B cell (primary cell): ENCODE measurements around the gene LVRN. TPM values are rescaled to one million over a fixed set of nuclear protein-coding genes. Genes with fewer than 3 reads are reported as not detected.
"Not testable (repeated sequence)": the region's sequence is repeated elsewhere in the genome, so short reads cannot be mapped to it uniquely, and the experiment has no call there.

Source experiments
- ATAC-seq: fragments of 200-7000 bp; cut with Tn5 transposase; one replicate; pipeline ENCODE4 v1.10.0; 2021; ENCODE audit warnings: low read depth, mild to moderate bottlenecking, moderate number of reproducible peaks, moderate library complexity
- CTCF ChIA-PET: fragments of 350-600 bp; sonication (Branson Sonifier 250); formaldehyde crosslinking; loops from one replicate; lab custom pipeline; 2021; ENCODE audit warnings: antibody characterized with exemption, inconsistent platforms; lab: Charles Lee
- POLR2A ChIA-PET: fragments of 350-600 bp; sonication (Branson Sonifier 250); formaldehyde crosslinking; loops from one replicate; lab custom pipeline; 2021; ENCODE audit warnings: antibody characterized with exemption; lab: Charles Lee
- DNase-seq: peaks from one replicate; pipeline ENCODE4 v3.0.0; 2013
- H2AFZ ChIP-seq: 2 replicates; pipeline ENCODE4 v1.6.1; 2012; ENCODE audit warnings: mild to moderate bottlenecking, low read depth, low read length; ENCODE audit not compliant: insufficient read depth, poor library complexity, severe bottlenecking
- H3K27ac ChIP-seq, 2 donors: 1 replicate in 1 of 2; 2 replicates in 1 of 2; pipeline ENCODE4 v1.5.1; 2012 to 2013; ENCODE audit warnings: low read length in 2 of 2, mild to moderate bottlenecking in 2 of 2, moderate library complexity in 1 of 2
- H3K27me3 ChIP-seq, 4 experiments: fragments of 200-600 bp in 1 of 4; sonication (generic) in 1 of 4; replicated peaks in 1 of 4; 1 replicate in 2 of 4; 2 replicates in 2 of 4; pipeline versions ENCODE4 v1.6.1 to v1.7.0; 2013 to 2016; ENCODE audit warnings: low read length in 3 of 4, mild to moderate bottlenecking in 2 of 4, mixed read lengths in 1 of 4, moderate library complexity in 1 of 4; ENCODE audit not compliant: insufficient read depth in 4 of 4, control insufficient read depth in 3 of 4; ENCODE audit errors: control extremely low read depth in 1 of 4
- H3K36me3 ChIP-seq, 2 experiments: replicated peaks in 1 of 2; 1 replicate in 1 of 2; 2 replicates in 1 of 2; pipeline versions ENCODE4 v1.6.1 to v1.7.1; 2013; ENCODE audit warnings: low read length in 1 of 2; ENCODE audit not compliant: insufficient read depth in 2 of 2, control insufficient read depth in 1 of 2; ENCODE audit errors: control extremely low read depth in 1 of 2, extremely low read depth in 1 of 2
- H3K4me1 ChIP-seq, 2 donors: fragments of 200-600 bp in 1 of 2; sonication (generic) in 1 of 2; 1 replicate in 1 of 2; 2 replicates in 1 of 2; pipeline versions ENCODE4 v1.5.1 to v1.6.1; 2013 to 2017; ENCODE audit warnings: low read length in 2 of 2; ENCODE audit not compliant: control insufficient read depth in 2 of 2, insufficient read depth in 2 of 2
- H3K4me2 ChIP-seq: replicated peaks from 2 replicates; pipeline ENCODE3; 2012; ENCODE audit warnings: mild to moderate bottlenecking, low read depth, low read length; ENCODE audit not compliant: poor library complexity, severe bottlenecking
- H3K4me3 ChIP-seq, 5 experiments: fragments of 200-600 bp in 1 of 5; sonication (generic) in 1 of 5; 1 replicate in 3 of 5; 2 replicates in 2 of 5; pipeline versions ENCODE4 v1.5.1 to v1.7.0; 2011 to 2016; ENCODE audit warnings: low read length in 4 of 5, mild to moderate bottlenecking in 4 of 5, low read depth in 2 of 5, control low read depth in 1 of 5, moderate library complexity in 1 of 5; ENCODE audit not compliant: insufficient read depth in 1 of 5; ENCODE audit errors: control extremely low read depth in 1 of 5, extremely low read depth in 1 of 5
- H3K79me2 ChIP-seq: fragments of 200-600 bp; sonication (generic); one replicate; pipeline ENCODE4 v1.6.0; 2016; ENCODE audit warnings: low read length; ENCODE audit not compliant: control insufficient read depth, insufficient read depth
- H3K9ac ChIP-seq: fragments of 200-600 bp; sonication (generic); 2 replicates; pipeline ENCODE4 v1.6.1; 2017; ENCODE audit warnings: mild to moderate bottlenecking, low read length, moderate library complexity
- H3K9me3 ChIP-seq, 3 donors: one replicate each; pipeline versions ENCODE4 v1.6.1 to v1.7.1; 2013; ENCODE audit warnings: low read length in 2 of 3; ENCODE audit not compliant: control insufficient read depth in 2 of 3, insufficient read depth in 1 of 3; ENCODE audit errors: control extremely low read depth in 1 of 3
- H4K20me1 ChIP-seq: 2 replicates; pipeline ENCODE4 v1.6.0; 2012; ENCODE audit warnings: mild to moderate bottlenecking, low read length; ENCODE audit not compliant: insufficient read depth, control insufficient read depth, poor library complexity, severe bottlenecking
- H3K27ac Mint-ChIP-seq: one replicate; pipeline ENCODE4 v1.8.0; 2021; ENCODE audit warnings: mixed read lengths
- H3K27me3 Mint-ChIP-seq: one replicate; pipeline ENCODE4 v1.8.0; 2021; ENCODE audit warnings: mixed read lengths
- H3K4me1 Mint-ChIP-seq: one replicate; pipeline ENCODE4 v1.8.0; 2021; ENCODE audit warnings: mixed read lengths
- H3K4me3 Mint-ChIP-seq: one replicate; pipeline ENCODE4 v1.8.0; 2021; ENCODE audit warnings: mixed read lengths
- H3K9me3 Mint-ChIP-seq: one replicate; pipeline ENCODE4 v1.8.0; 2022; ENCODE audit warnings: mixed read lengths; ENCODE audit not compliant: insufficient read depth
- EZH2 ChIP-seq: IDR thresholded peaks from 2 replicates; pipeline ENCODE4 v1.6.1; 2012; ENCODE audit warnings: borderline replicate concordance, low read depth, mild to moderate bottlenecking, moderate library complexity, low read length; ENCODE audit not compliant: insufficient read depth, poor library complexity, severe bottlenecking
- WGBS: methylation state at CpG from one replicate; pipeline ENCODE4 v1.1.5; 2013; ENCODE audit warnings: missing lambda C conversion rate; ENCODE audit not compliant: insufficient coverage; 5-methylcytosine and 5-hydroxymethylcytosine counted together
- intact Hi-C: fragments of 100-400 bp; cut with micrococcal nuclease; formaldehyde crosslinking; loops from one replicate; pipeline ENCODE4 v1.10.0; 2022
- polyA minus RNA-seq: library from RNA; depleted of rRNA, polyadenylated mRNA; stranded (reverse); fragments of >200 nt; gene quantifications from 2 replicates; pipeline ENCODE4 v1.2.3, GENCODE V29; 2012
- polyA plus RNA-seq: library from polyadenylated mRNA; depleted of rRNA; stranded (reverse); fragments of >200 nt; gene quantifications from 2 replicates; pipeline ENCODE4 v1.2.3, GENCODE V29; 2012
- total RNA-seq, 2 donors: library from RNA; stranded (reverse); fragments of 120-200 nt in 1 of 2; gene quantifications; 1 replicate in 1 of 2; 2 replicates in 1 of 2; pipeline versions ENCODE4 v1.2.3 to v1.2.4, GENCODE V29; 2013 to 2022
- TF ChIP-seq, protein P1 (sequence below): fragments of 200-600 bp; IDR thresholded peaks from one replicate; pipeline ENCODE4 v1.8.0; 2022; ENCODE audit warnings: antibody characterized with exemption, mild to moderate bottlenecking

Gene LVRN, protein sequence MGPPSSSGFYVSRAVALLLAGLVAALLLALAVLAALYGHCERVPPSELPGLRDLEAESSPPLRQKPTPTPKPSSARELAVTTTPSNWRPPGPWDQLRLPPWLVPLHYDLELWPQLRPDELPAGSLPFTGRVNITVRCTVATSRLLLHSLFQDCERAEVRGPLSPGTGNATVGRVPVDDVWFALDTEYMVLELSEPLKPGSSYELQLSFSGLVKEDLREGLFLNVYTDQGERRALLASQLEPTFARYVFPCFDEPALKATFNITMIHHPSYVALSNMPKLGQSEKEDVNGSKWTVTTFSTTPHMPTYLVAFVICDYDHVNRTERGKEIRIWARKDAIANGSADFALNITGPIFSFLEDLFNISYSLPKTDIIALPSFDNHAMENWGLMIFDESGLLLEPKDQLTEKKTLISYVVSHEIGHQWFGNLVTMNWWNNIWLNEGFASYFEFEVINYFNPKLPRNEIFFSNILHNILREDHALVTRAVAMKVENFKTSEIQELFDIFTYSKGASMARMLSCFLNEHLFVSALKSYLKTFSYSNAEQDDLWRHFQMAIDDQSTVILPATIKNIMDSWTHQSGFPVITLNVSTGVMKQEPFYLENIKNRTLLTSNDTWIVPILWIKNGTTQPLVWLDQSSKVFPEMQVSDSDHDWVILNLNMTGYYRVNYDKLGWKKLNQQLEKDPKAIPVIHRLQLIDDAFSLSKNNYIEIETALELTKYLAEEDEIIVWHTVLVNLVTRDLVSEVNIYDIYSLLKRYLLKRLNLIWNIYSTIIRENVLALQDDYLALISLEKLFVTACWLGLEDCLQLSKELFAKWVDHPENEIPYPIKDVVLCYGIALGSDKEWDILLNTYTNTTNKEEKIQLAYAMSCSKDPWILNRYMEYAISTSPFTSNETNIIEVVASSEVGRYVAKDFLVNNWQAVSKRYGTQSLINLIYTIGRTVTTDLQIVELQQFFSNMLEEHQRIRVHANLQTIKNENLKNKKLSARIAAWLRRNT
- total RNA-seq, result not detected in 2 replicates
- total RNA-seq (2013), result 0.09 TPM
- 0.06 TPM in 1 of 2 replicates, not detected in the other for polyA plus RNA-seq
- polyA minus RNA-seq, result not detected in 2 replicates

GRCh38 chr5:115962239-115962564 is at the start of gene LVRN:
TSS of gene LVRN (plus strand) at chr5:115962475. CDS start at chr5:115962618, 143 bp downstream.
- ATAC-seq (no peak), DNase-seq (peak; percentile 35)
- Histone ChIP-seq H3K27me3 (peaks cover 0 to 52% (median 45%) of the 10 kb centered on the region in 4 experiments), H3K27ac (no peak within 1 kb of the TSS), H3K79me2 (no peaks in the 10 kb centered on the region), H3K4me1 (peaks cover 22% of the 10 kb centered on the region in 2 donors), H3K4me2 (peak within 1 kb of the TSS; percentile 67), H3K4me3 (peak within 1 kb of the TSS in 4 of 5 experiments; percentile 21 to 39 (median 30)), H3K9ac (peak within 1 kb of the TSS; percentile 50), H2AFZ (peak within 1 kb of the TSS; percentile 40), H3K9me3 (peaks cover 0 to 14% (median 0%) of the 10 kb centered on the region in 3 donors), H4K20me1 (no peaks in the 10 kb centered on the region), H3K36me3 (no peaks in the 10 kb centered on the region)
- no peak for TF ChIP-seq EZH2
- TF ChIP-seq, protein P1, sequence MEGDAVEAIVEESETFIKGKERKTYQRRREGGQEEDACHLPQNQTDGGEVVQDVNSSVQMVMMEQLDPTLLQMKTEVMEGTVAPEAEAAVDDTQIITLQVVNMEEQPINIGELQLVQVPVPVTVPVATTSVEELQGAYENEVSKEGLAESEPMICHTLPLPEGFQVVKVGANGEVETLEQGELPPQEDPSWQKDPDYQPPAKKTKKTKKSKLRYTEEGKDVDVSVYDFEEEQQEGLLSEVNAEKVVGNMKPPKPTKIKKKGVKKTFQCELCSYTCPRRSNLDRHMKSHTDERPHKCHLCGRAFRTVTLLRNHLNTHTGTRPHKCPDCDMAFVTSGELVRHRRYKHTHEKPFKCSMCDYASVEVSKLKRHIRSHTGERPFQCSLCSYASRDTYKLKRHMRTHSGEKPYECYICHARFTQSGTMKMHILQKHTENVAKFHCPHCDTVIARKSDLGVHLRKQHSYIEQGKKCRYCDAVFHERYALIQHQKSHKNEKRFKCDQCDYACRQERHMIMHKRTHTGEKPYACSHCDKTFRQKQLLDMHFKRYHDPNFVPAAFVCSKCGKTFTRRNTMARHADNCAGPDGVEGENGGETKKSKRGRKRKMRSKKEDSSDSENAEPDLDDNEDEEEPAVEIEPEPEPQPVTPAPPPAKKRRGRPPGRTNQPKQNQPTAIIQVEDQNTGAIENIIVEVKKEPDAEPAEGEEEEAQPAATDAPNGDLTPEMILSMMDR, result no peak
- no peaks in the 10 kb centered on the region for H3K9me3 Mint-ChIP-seq
- POLR2A ChIA-PET, result no interaction called here
- H3K4me3 Mint-ChIP-seq, result peak within 1 kb of the TSS; percentile 68
- H3K27ac Mint-ChIP-seq, result no peak within 1 kb of the TSS
- CTCF ChIA-PET, result interaction anchor here (1.1 kb wide), 1 partner anchor 106 kb away, joined by 6 read pairs; no protein-coding TSS in a partner anchor
- H3K27me3 Mint-ChIP-seq, result peaks cover 33% of the 10 kb centered on the region
- intact Hi-C loops, result no loop called here
- 11% methylated on average over 16 of the region's 18 CpGs for WGBS
- H3K4me1 Mint-ChIP-seq, result peaks cover 18% of the 10 kb centered on the region

GRCh38 chr5:115913623-115914400 is 48.5 kb upstream of the LVRN start:
- H3K4me1 Mint-ChIP-seq, H3K27me3 ChIP-seq, H3K4me1 ChIP-seq, H3K79me2 ChIP-seq, H3K9ac ChIP-seq, ATAC-seq, intact Hi-C loops, CTCF ChIA-PET, H3K9me3 Mint-ChIP-seq, H3K36me3 ChIP-seq, H3K27me3 Mint-ChIP-seq, H4K20me1 ChIP-seq, H3K4me3 Mint-ChIP-seq, H2AFZ ChIP-seq, H3K4me2 ChIP-seq, H3K27ac ChIP-seq, H3K4me3 ChIP-seq, DNase-seq, H3K27ac Mint-ChIP-seq, H3K9me3 ChIP-seq, POLR2A ChIA-PET: not testable (repeated sequence)
- no CpG with 5 or more reads among the region's 5 CpGs for WGBS
